HG03280 (cell line): ENCODE results near the gene TPD52L2.
"Not testable (repeated sequence)": the region's sequence is repeated elsewhere in the genome, so short reads cannot be mapped to it uniquely, and the experiment has no call there.

Experiments
- ATAC-seq: cut with Tn5 transposase; IDR thresholded peaks from one replicate; pipeline ENCODE4 v1.9.1; 2021; ENCODE audit warnings: mild to moderate bottlenecking, moderate library complexity; ENCODE audit not compliant: unreplicated experiment

Gene TPD52L2

GRCh38 chr20:63878899-63879663 lies 14.0 kb downstream of the TPD52L2 start:
- no peak for ATAC-seq

GRCh38 chr20:63880901-63881300 lies 15.8 kb downstream of the TPD52L2 start:
- not testable (repeated sequence) for ATAC-seq

- no peak for ATAC-seq
These were observed 16.6 kb downstream of the TPD52L2 start for GRCh38 chr20:63881451-63882226.

- no peak for ATAC-seq
These were observed 17.5 kb downstream of the TPD52L2 start for GRCh38 chr20:63882257-63883200.

- ATAC-seq: no peak
These were observed 18.1 kb downstream of the TPD52L2 start for GRCh38 chr20:63883201-63883593.

GRCh38 chr20:63884506-63885263 lies 19.6 kb downstream of the TPD52L2 start:
- ATAC-seq: no peak

GRCh38 chr20:63885264-63886053 lies 20.4 kb downstream of the TPD52L2 start:
- ATAC-seq: no peak

GRCh38 chr20:63886054-63886419 lies 21.0 kb downstream of the TPD52L2 start:
- ATAC-seq: no peak

GRCh38 chr20:63886921-63887320 lies 21.9 kb downstream of the TPD52L2 start:
- no peak for ATAC-seq

GRCh38 chr20:63889241-63890200 lies 24.5 kb downstream of the TPD52L2 start:
- ATAC-seq: no peak

GRCh38 chr20:63890201-63890576 lies 25.1 kb downstream of the TPD52L2 start:
- no peak for ATAC-seq

GRCh38 chr20:63890616-63891015 lies 25.5 kb downstream of the TPD52L2 start:
- no peak for ATAC-seq

GRCh38 chr20:63891061-63892002 lies 26.3 kb downstream of the TPD52L2 start:
- no peak for ATAC-seq

GRCh38 chr20:63892402-63892801 lies 27.3 kb downstream of the TPD52L2 start:
- no peak for ATAC-seq

- no peak for ATAC-seq
These were observed 28.9 kb downstream of the TPD52L2 start for GRCh38 chr20:63893999-63894357.

GRCh38 chr20:63894358-63895201 lies 29.5 kb downstream of the TPD52L2 start, which contains the start of gene DNAJC5:
DNAJC5 (plus strand) TSS chr20:63895126; CDS start chr20:63928346, 33,220 bp downstream.
- peak; percentile 90 for ATAC-seq
